Caco-2 (cell line): Measurements from ENCODE around the gene GLDC. TPM values are rescaled to one million over a fixed set of nuclear protein-coding genes. Genes with fewer than 3 reads are reported as not detected.

Source experiments
- BruUV-seq: library from RNA; stranded (reverse); fragments of 400-500 nt; replicated peaks from 2 replicates; lab custom pipeline; 2021; lab: Mats Ljungman, UMichigan
- CTCF ChIA-PET: fragments of 300-600 bp; sonication (Branson Sonifier 250); formaldehyde crosslinking; loops from one replicate; lab custom pipeline; 2022; ENCODE audit warnings: antibody characterized with exemption; lab: Charles Lee
- POLR2A ChIA-PET: fragments of 300-600 bp; sonication (Branson Sonifier 250); formaldehyde crosslinking; loops from one replicate; lab custom pipeline; 2022; ENCODE audit warnings: antibody characterized with exemption; lab: Charles Lee
- DNase-seq, 2 experiments: peaks; one replicate each; pipeline versions ENCODE4 v3.0.0 to v3.0.0-alpha.2; 2020 to 2022
- H3K27me3 ChIP-seq: replicated peaks from 2 replicates; pipeline ENCODE4 v1.6.0; 2011; ENCODE audit warnings: low read length; ENCODE audit not compliant: control insufficient read depth, insufficient read depth
- H3K36me3 ChIP-seq: 2 replicates; pipeline ENCODE4 v1.5.1; 2011; ENCODE audit warnings: low read length; ENCODE audit not compliant: control insufficient read depth, insufficient read depth
- H3K4me1 ChIP-seq: fragments of 250-450 bp; sonication (Bioruptor Pico); 2 replicates; pipeline ENCODE4 v1.5.1; 2020; ENCODE audit warnings: mild to moderate bottlenecking
- H3K4me3 ChIP-seq: 2 replicates; pipeline ENCODE4 v1.5.1; 2011; ENCODE audit warnings: low read depth, mild to moderate bottlenecking, control low read depth, low read length
- H3K9me3 ChIP-seq: fragments of 250-450 bp; sonication (Bioruptor Pico); 2 replicates; pipeline ENCODE4 v1.5.1; 2020; ENCODE audit warnings: mild to moderate bottlenecking, moderate library complexity
- H3K27ac Mint-ChIP-seq: one replicate; pipeline ENCODE4 v1.8.0; 2022; ENCODE audit warnings: mixed read lengths; ENCODE audit not compliant: unreplicated experiment
- H3K27me3 Mint-ChIP-seq: one replicate; pipeline ENCODE4 v1.8.0; 2022; ENCODE audit warnings: mixed read lengths; ENCODE audit not compliant: insufficient read depth, unreplicated experiment
- H3K36me3 Mint-ChIP-seq: one replicate; pipeline ENCODE4 v1.8.0; 2022; ENCODE audit warnings: mild to moderate bottlenecking, mixed read lengths; ENCODE audit not compliant: insufficient read depth, unreplicated experiment
- H3K4me1 Mint-ChIP-seq: one replicate; pipeline ENCODE4 v1.8.0; 2022; ENCODE audit warnings: low read depth, mixed read lengths; ENCODE audit not compliant: unreplicated experiment
- H3K4me3 Mint-ChIP-seq: one replicate; pipeline ENCODE4 v1.8.0; 2022; ENCODE audit warnings: mild to moderate bottlenecking, moderate library complexity, mixed read lengths; ENCODE audit not compliant: unreplicated experiment
- H3K9me3 Mint-ChIP-seq: one replicate; pipeline ENCODE4 v1.8.0; 2022; ENCODE audit warnings: mixed read lengths; ENCODE audit not compliant: unreplicated experiment
- intact Hi-C: fragments of 100-400 bp; cut with micrococcal nuclease; formaldehyde crosslinking; loops from one replicate; pipeline ENCODE4 v1.10.0; 2022; ENCODE audit not compliant: unreplicated experiment
- total RNA-seq: library from RNA; stranded (reverse); gene quantifications from 2 replicates; pipeline ENCODE4 v1.2.3, GENCODE V29; 2022
- TF ChIP-seq, protein P1 (sequence below), 2 experiments: fragments of 200-600 bp in 1 of 2; IDR thresholded peaks; 1 replicate in 1 of 2; 2 replicates in 1 of 2; pipeline versions ENCODE4 v1.5.1 to v1.8.0; 2011 to 2022; ENCODE audit warnings: antibody characterized with exemption in 1 of 2, control low read depth in 1 of 2, inconsistent platforms in 1 of 2, low read depth in 1 of 2, low read length in 1 of 2, mild to moderate bottlenecking in 1 of 2, moderate library complexity in 1 of 2; ENCODE audit not compliant: insufficient read depth in 1 of 2, severe bottlenecking in 1 of 2, unreplicated experiment in 1 of 2

The GLDC gene
- total RNA-seq, 1 experiment from 2014 or later: 320 TPM

DNA sequence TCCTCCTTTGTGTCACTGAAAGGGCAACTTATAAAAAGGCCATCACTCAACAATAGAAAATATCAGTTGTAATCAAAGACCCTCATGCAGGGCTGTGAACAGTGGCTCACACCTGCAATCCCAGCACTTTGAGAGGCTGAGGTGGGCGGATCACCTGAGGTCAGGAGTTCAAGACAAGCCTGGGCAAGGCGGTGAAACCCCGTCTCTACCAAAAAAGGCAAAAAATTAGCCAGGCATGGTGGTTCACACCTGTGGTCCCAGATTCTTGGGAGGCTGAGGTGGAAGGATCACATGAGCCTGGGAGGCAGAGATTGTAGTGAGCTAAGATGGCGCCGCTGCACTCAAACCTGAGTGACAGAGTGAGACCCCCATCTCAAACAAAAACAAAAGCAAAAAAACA lies 24.7 kb downstream of the GLDC start:
- peaks cover 80% of the 10 kb centered on the region for H3K36me3 Mint-ChIP-seq
- no peaks in the 10 kb centered on the region for H3K27me3 Mint-ChIP-seq
- H3K4me1 Mint-ChIP-seq: peaks cover 5% of the 10 kb centered on the region
- no TSS peak for BruUV-seq
- Histone ChIP-seq H3K4me1 (no peaks in the 10 kb centered on the region; the same call in 1 of the 2 replicates), H3K36me3 (no peaks in the 10 kb centered on the region; the same call in 1 of the 2 replicates), H3K27me3 (no peaks in the 10 kb centered on the region), H3K9me3 (no peaks in the 10 kb centered on the region), H3K4me3 (no peak overlapping the region)
- no peak overlapping the region for H3K27ac Mint-ChIP-seq
- ChIA-PET CTCF (no interaction called here), POLR2A (no interaction called here)
- no peaks in the 10 kb centered on the region for H3K9me3 Mint-ChIP-seq
- no peak overlapping the region for H3K4me3 Mint-ChIP-seq
- intact Hi-C loops: no loop called here
- TF ChIP-seq, protein P1, sequence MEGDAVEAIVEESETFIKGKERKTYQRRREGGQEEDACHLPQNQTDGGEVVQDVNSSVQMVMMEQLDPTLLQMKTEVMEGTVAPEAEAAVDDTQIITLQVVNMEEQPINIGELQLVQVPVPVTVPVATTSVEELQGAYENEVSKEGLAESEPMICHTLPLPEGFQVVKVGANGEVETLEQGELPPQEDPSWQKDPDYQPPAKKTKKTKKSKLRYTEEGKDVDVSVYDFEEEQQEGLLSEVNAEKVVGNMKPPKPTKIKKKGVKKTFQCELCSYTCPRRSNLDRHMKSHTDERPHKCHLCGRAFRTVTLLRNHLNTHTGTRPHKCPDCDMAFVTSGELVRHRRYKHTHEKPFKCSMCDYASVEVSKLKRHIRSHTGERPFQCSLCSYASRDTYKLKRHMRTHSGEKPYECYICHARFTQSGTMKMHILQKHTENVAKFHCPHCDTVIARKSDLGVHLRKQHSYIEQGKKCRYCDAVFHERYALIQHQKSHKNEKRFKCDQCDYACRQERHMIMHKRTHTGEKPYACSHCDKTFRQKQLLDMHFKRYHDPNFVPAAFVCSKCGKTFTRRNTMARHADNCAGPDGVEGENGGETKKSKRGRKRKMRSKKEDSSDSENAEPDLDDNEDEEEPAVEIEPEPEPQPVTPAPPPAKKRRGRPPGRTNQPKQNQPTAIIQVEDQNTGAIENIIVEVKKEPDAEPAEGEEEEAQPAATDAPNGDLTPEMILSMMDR (IDR thresholded peaks at IDR 0.05; ENCODE audit: insufficient read depth in 1 of 2, low read depth in 1 of 2, low read length in 1 of 2, severe bottlenecking in 1 of 2, unreplicated experiment in 1 of 2): no peak
- no peak for DNase-seq

DNA sequence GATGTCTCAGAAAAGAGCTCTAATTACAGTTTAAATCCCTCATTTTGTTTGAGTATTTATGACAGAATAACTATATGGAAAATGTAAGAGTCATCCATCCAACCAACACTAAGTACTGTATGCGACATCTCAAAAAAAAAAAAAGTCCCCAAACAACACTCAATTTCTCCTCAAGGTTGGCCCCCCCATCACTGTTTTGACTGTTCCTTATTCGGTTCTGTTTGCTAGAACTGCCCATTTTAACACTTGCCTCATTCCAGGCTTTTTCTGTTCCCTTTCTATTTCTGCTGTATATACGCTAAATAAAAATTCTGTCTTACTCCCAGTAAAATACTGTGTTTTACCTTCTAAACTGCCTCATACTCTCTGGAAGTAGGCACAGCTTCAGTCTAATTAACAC lies 25.2 kb downstream of the GLDC start:
- Histone ChIP-seq H3K4me3 (no peak overlapping the region), H3K27me3 (no peaks in the 10 kb centered on the region), H3K4me1 (no peaks in the 10 kb centered on the region; the same call in 1 of the 2 replicates), H3K36me3 (no peaks in the 10 kb centered on the region; the same call in 1 of the 2 replicates), H3K9me3 (no peaks in the 10 kb centered on the region)
- H3K27me3 Mint-ChIP-seq: no peaks in the 10 kb centered on the region
- TF ChIP-seq, protein P1 (IDR thresholded peaks at IDR 0.05; ENCODE audit: insufficient read depth in 1 of 2, low read depth in 1 of 2, low read length in 1 of 2, severe bottlenecking in 1 of 2, unreplicated experiment in 1 of 2): no peak
- H3K9me3 Mint-ChIP-seq: no peaks in the 10 kb centered on the region
- DNase-seq: no peak
- H3K4me1 Mint-ChIP-seq: peaks cover under 1% of the 10 kb centered on the region
- no TSS peak for BruUV-seq
- POLR2A ChIA-PET: no interaction called here
- CTCF ChIA-PET: no interaction called here
- peaks cover 77% of the 10 kb centered on the region for H3K36me3 Mint-ChIP-seq
- H3K27ac Mint-ChIP-seq: no peak overlapping the region
- no peak overlapping the region for H3K4me3 Mint-ChIP-seq
- intact Hi-C loops: no loop called here

DNA sequence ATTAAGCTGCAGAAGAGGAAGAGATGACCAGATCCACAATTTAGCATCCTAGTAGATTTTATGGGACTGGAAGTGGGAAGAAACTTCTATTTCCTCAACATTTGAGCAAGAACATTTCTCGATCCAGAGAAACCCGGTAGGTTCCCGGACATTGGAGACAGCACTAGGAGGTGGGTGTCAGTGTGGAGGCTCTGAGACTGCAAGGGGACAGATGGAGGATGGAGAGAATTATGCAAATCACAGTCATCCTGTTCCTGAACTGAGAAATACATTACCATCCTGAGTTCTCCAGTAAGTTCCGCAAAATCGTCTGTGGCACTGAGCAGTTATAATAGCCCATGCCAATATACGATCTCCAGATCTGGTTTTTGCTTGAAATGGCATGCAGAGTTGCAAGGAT lies 25.6 kb downstream of the GLDC start:
- peaks cover 76% of the 10 kb centered on the region for H3K36me3 Mint-ChIP-seq
- H3K27me3 Mint-ChIP-seq: no peaks in the 10 kb centered on the region
- CTCF ChIA-PET: no interaction called here

More for the DNA sequence above, 25.6 kb downstream of the GLDC start:
- Histone ChIP-seq H3K4me3 (no peak overlapping the region), H3K4me1 (no peaks in the 10 kb centered on the region; the same call in 1 of the 2 replicates), H3K36me3 (no peaks in the 10 kb centered on the region; the same call in 1 of the 2 replicates), H3K9me3 (no peaks in the 10 kb centered on the region), H3K27me3 (no peaks in the 10 kb centered on the region)
- intact Hi-C loops: no loop called here
- H3K4me3 Mint-ChIP-seq: no peak overlapping the region
- TF ChIP-seq, protein P1 (IDR thresholded peaks at IDR 0.05; ENCODE audit: insufficient read depth in 1 of 2, low read depth in 1 of 2, low read length in 1 of 2, severe bottlenecking in 1 of 2, unreplicated experiment in 1 of 2): no peak
- H3K4me1 Mint-ChIP-seq: no peaks in the 10 kb centered on the region
- H3K9me3 Mint-ChIP-seq: no peaks in the 10 kb centered on the region
- BruUV-seq: no TSS peak
- H3K27ac Mint-ChIP-seq: no peak overlapping the region
- DNase-seq: no peak
- POLR2A ChIA-PET: no interaction called here
